ENCODE results near the gene SDHA.
"Not testable (repeated sequence)": the region's sequence is repeated elsewhere in the genome, so short reads cannot be mapped to it uniquely, and the experiment has no call there.

DNA sequence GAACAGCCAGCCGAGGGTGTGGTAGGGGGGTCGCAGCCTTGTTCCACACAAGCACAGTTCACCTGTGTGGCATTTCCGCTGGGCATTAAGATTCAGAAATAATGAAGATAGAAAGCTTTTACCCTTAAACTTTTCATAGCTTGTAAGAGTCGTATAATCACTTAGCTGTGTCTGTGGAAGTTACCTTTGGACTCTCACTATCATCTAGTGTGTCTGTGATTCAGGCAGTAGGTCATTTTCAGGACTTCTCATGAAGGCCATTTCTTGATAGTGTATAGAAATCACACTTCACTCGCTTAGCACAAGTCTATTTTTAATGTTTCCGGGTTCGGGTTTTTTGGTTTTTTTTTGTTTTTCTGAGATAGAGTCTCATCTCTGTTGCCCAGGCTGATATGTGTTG is 37.0 kb downstream of the SDHA start:
- TF ChIP-seq, protein P1, sequence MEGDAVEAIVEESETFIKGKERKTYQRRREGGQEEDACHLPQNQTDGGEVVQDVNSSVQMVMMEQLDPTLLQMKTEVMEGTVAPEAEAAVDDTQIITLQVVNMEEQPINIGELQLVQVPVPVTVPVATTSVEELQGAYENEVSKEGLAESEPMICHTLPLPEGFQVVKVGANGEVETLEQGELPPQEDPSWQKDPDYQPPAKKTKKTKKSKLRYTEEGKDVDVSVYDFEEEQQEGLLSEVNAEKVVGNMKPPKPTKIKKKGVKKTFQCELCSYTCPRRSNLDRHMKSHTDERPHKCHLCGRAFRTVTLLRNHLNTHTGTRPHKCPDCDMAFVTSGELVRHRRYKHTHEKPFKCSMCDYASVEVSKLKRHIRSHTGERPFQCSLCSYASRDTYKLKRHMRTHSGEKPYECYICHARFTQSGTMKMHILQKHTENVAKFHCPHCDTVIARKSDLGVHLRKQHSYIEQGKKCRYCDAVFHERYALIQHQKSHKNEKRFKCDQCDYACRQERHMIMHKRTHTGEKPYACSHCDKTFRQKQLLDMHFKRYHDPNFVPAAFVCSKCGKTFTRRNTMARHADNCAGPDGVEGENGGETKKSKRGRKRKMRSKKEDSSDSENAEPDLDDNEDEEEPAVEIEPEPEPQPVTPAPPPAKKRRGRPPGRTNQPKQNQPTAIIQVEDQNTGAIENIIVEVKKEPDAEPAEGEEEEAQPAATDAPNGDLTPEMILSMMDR (IDR thresholded peaks at IDR 0.05; ENCODE audit: low read depth, low read length), result not testable (repeated sequence)
- TF ChIP-seq EZH2phosphoT487 (IDR thresholded peaks at IDR 0.05; ENCODE audit: low read depth), result not testable (repeated sequence)

All from OCI-LY3 (cell line).